GM18505 (cell line): ENCODE results near the gene HOXC10.

Experiments used
- ATAC-seq: cut with Tn5 transposase; IDR thresholded peaks from one replicate; pipeline ENCODE4 v1.9.1; 2021; ENCODE audit not compliant: unreplicated experiment
- POLR2A ChIP-seq: IDR thresholded peaks from 4 replicates; pipeline ENCODE4 v1.6.1; 2011; ENCODE audit warnings: borderline replicate concordance; ENCODE audit not compliant: insufficient read depth, insufficient read length; ENCODE audit errors: extremely low read depth

The HOXC10 gene

GRCh38 chr12:53954694-53955035, 30.3 kb upstream of the HOXC10 start, which contains the start of gene HOXC12:
TSS of gene HOXC12 (plus strand) at chr12:53954903. CDS start at chr12:53954930, 27 bp downstream.
- TF ChIP-seq POLR2A = no peak
- no peak for ATAC-seq

GRCh38 chr12:53955036-53955775, 29.7 kb upstream of the HOXC10 start:
- ATAC-seq = no peak
- no peak for TF ChIP-seq POLR2A

DNA sequence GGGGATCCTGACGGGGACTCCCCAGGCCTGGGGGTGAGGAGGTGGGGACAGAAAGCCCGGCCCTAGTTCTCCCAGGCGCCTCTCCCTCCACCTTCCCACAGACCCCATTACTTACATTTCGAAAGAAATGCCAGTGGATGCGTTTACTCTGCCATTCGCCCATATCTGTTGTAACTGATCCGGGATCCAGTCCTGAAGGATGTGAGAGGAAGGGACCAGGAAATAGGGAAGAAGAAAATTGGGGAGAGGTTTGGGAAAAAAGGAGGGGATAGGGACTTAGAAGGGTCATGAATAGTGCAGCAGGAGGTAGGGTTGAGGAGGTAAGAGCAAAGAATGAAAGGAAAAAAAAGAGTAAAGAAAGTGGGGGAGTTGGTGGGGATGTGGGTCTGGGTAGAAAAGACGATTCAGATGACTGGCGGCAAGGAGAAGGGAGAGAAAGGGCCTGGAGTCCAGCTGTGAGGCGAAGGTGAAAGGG, 29.1 kb upstream of the HOXC10 start:
- TF ChIP-seq POLR2A = no peak
- no peak for ATAC-seq

DNA sequence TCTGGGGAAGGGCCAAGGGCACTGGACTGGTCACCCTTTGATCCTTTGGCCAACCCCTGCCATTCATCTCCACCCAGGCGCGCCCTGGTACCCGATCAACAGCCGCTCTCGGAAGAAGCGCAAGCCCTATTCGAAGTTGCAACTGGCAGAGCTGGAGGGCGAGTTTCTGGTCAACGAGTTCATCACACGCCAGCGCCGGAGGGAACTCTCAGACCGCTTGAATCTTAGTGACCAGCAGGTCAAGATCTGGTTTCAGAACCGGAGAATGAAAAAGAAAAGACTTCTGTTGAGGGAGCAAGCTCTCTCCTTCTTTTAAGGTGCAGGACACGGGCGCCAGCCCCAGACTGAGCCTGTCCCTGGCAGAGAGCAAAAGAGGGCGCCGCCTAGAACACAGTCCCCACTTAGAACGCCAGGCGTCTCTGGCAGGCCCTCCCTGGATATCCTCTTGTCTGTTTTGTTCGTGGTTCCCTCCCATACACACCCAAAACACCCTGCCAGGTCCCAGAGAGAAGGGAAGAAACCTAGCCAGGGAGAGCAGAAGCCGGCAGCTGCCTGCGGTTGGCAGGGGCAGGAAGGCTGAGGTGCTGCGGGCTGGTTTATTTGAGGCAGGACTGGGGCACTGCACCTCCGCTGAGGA, 28.6 kb upstream of the HOXC10 start:
- ATAC-seq = no peak
- TF ChIP-seq POLR2A = no peak

GRCh38 chr12:53956914-53957536, 27.9 kb upstream of the HOXC10 start:
- no peak for TF ChIP-seq POLR2A
- ATAC-seq = no peak

GRCh38 chr12:53958128-53958527, 26.8 kb upstream of the HOXC10 start:
- TF ChIP-seq POLR2A = no peak
- ATAC-seq = no peak

- TF ChIP-seq POLR2A = no peak
- ATAC-seq = no peak
These were observed 25.6 kb upstream of the HOXC10 start for GRCh38 chr12:53959314-53959713.

DNA sequence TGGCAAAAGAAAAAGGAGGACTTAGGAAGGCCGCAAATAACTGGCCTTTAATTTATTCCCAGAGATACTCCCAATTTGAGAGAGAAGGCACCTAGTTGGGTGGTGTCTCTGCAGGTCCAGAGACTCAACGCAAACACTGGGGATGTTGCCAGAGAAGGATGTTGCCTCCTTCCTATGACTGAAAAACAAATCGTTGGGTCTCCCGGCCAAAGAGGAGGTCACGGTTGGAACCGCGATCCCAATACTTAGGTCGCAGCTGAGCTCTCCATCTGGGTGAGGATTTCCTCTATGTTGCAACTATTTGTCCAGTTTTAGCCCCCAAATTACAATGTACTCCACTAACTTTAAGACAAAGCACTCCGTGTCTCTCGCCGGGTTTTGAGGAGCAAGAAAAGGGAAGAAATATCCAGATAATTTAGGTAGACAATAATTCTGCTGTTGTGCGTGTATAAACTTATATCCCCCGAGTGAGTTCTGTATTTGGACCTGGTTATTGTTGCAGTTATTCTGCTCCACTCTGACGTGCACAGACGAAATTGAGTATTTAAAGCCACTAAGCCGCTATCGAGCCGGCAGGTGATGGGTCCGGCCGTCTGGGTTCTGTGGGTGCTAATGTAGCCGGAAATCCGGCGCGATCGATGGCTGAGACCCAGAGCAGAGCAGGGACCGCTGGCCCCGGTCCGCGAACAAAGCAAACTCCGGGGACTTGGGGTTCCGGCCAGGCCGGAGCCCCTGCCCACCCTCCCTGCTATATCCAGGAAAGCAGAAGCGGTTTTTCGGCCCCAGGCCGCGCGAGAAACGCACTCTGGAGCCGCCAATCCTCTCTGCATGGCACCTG, 24.5 kb upstream of the HOXC10 start:
- TF ChIP-seq POLR2A = no peak
- ATAC-seq = no peak

DNA sequence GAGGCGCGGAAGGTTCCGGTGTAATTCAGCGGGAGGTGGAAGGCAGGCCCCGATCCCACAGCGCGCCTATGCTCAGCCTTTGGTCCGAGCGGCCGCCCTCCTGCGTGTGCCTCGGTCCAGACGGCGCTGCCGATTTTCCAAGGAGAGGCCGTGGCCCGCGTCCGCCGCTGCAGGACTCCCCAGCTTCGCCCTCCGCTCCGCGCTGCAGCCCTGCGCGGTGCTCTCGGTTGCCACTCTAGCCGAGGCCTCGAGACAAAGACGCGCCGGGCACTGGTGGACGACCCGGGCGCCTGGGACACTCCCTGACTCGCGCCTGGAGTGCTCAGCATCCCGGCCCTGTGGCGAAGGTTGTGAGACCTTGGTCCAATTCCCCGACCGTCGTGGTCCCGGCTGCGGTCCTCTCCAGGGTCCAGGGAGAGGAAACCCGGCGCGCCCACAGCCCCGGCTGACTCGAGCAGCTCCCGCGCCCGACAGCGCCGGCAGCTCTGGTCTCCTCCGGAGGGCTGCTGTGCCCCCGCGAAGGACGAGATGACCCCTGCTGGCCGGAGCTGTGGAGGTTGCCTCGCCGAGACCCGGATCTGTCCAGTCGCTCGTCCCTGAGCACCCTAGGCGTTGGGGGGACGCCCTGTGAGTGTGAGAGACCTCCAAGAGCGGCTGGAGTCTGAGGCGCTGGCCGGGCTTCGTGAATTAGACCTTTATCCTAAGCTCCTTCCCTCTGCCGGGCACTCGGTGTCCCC, 23.8 kb upstream of the HOXC10 start:
- TF ChIP-seq POLR2A = no peak
- no peak for ATAC-seq

DNA sequence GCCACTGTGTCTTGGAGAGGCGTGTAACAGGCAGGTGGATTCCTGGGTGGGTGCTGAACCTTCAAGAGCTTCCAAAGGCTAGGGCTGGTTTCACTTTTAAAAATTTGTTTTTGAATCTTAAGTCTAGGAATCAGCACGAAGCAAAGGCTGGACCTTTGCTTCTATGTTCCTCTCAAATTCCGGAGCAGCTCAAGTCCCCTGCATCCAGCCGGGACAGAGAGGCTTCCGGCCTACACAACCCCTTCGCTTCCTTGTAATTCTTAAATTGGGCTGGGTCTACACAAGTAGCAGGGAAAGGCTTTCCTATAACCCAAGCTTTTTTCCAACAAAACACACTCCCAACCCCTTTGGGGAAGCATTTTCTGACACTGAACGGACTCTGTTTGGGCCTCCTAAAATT, 21.9 kb upstream of the HOXC10 start:
- no peak for TF ChIP-seq POLR2A
- ATAC-seq = no peak

DNA sequence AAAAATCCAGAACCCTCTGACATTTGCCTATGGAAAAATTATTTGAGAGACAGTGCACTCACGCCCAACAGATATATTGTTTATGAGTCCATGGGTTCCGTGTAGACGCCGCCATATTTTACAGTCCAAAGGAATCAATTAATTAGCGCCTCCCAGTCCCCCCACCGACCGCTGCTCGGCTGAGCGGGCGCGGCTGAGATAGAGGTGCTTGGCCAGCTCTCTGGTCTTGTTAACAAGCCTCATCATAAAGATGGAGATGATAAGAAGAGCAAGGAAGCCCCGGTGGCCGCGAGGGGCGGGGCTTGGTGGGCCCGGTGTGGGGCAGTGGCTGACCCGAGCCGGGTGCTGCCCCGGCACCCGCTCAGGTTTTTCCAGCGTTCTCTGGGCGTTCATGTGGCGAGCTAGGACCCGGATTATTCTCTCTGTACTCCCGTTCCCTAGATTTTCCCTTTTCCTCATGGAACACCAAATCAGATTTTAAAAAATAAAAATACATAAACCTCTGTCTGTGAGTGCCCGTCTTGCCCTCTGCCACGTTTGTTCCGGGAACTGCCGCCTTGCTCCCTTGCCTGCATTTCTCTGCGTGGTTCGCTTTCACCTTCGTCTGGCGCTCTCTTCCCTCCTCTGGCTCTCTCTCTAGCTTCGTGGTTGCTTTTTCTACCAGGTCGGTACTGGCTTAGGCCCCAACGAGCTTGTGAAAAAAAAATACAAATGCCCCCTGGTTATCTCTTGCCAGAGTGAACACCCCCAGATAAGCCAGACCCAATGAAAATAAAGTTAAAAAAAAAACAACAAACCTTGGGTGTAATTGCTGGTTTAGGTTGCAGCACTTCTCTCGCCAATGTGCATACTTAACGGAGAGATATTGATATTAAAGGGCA, 21.3 kb upstream of the HOXC10 start:
- ATAC-seq = no peak
- no peak for TF ChIP-seq POLR2A

GRCh38 chr12:53964315-53964713, 20.6 kb upstream of the HOXC10 start:
- no peak for TF ChIP-seq POLR2A
- no peak for ATAC-seq
